IMR-90 (cell line): ENCODE data around the gene RBFOX1.

ENCODE experiments used
- FOS ChIP-seq: fragments of 150-350 bp; IDR thresholded peaks from 2 replicates; pipeline ENCODE4 v1.6.1; 2016; ENCODE audit warnings: low read depth, low read length
- MXI1 ChIP-seq: IDR thresholded peaks from 2 replicates; pipeline ENCODE4 v1.6.1; 2012; ENCODE audit warnings: low read depth, mild to moderate bottlenecking, low read length, moderate library complexity, borderline replicate concordance
- POLR2A ChIP-seq: IDR thresholded peaks from 2 replicates; pipeline ENCODE4 v1.6.1; 2012; ENCODE audit warnings: mild to moderate bottlenecking, low read depth, low read length
- RAD21 ChIP-seq: IDR thresholded peaks from 2 replicates; pipeline ENCODE4 v1.6.1; 2012; ENCODE audit warnings: low read length, improper control_type of control experiment
- TF ChIP-seq, protein P1 (sequence below): conservative IDR thresholded peaks from 2 replicates; pipeline ENCODE4 v1.5.1; 2012; ENCODE audit warnings: mild to moderate bottlenecking, low read depth, low read length, improper control_type of control experiment

DNA sequence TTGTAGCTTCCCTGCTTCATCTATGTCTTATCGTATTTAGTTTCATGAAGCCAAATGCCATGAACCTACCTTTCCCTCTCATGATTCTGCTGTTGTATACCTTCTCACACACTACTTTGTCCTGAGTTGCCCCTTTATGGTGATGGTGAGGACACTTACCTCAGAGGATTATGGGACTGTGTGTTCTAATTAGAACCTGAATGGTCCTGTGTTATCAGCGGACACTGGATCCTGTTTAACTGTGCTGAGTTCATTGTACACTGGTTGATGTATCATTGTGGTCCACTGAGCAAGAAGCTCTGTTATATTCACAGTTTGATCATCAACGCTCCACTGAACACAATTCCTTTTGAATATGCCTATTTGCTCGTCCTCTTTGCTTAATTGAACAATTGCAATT lies 343.0 kb downstream of the RBFOX1 start:
- TF ChIP-seq, protein P1, sequence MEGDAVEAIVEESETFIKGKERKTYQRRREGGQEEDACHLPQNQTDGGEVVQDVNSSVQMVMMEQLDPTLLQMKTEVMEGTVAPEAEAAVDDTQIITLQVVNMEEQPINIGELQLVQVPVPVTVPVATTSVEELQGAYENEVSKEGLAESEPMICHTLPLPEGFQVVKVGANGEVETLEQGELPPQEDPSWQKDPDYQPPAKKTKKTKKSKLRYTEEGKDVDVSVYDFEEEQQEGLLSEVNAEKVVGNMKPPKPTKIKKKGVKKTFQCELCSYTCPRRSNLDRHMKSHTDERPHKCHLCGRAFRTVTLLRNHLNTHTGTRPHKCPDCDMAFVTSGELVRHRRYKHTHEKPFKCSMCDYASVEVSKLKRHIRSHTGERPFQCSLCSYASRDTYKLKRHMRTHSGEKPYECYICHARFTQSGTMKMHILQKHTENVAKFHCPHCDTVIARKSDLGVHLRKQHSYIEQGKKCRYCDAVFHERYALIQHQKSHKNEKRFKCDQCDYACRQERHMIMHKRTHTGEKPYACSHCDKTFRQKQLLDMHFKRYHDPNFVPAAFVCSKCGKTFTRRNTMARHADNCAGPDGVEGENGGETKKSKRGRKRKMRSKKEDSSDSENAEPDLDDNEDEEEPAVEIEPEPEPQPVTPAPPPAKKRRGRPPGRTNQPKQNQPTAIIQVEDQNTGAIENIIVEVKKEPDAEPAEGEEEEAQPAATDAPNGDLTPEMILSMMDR, result no peak
- TF ChIP-seq FOS (no peak), RAD21 (no peak), MXI1 (no peak), POLR2A (no peak)
